ENCODE data around the gene MFAP2. TPM values are rescaled to one million over a fixed set of nuclear protein-coding genes. Genes with fewer than 3 reads are reported as not detected.

Gene MFAP2
- 10 to 100 TPM in 2 of 4 donors, 1 to 10 TPM in 2; 1.4 to 21.1 (median 9.1) TPM for total RNA-seq

- H3K27ac ChIP-seq: peak within 1 kb of the TSS in 2 of 3 donors; percentile 46 to 49
- 34 to 38% methylated on average over 10 to 12 of the region's 53 CpGs for WGBS, 2 donors
- H3K4me3 ChIP-seq (replicated peaks in 1 of 3): peak within 1 kb of the TSS in 1 of 3 donors; percentile 65
- peaks cover under 1 to 2% of the 10 kb centered on the region in 2 donors for H3K36me3 ChIP-seq
- intact Hi-C loops (cut with DNase I): no loop called here
- TF ChIP-seq CTCF (IDR thresholded peaks at IDR 0.05): no peak
- no peak for TF ChIP-seq POLR2A (IDR thresholded peaks at IDR 0.05)
- peaks cover 6 to 21% of the 10 kb centered on the region in 2 donors for H3K4me1 ChIP-seq
- no peak for DNase-seq
- H3K27me3 ChIP-seq: no peaks in the 10 kb centered on the region
- no peaks in the 10 kb centered on the region for H3K9me3 ChIP-seq
These were observed at the start of gene MFAP2 for GRCh38 chr1:16980473-16981268. MFAP2 (minus strand) TSS chr1:16980620; CDS start chr1:16978273, 2,347 bp downstream.

- Histone ChIP-seq H3K9me3 (no peaks in the 10 kb centered on the region), H3K36me3 (peaks cover 18 to 28% of the 10 kb centered on the region in 2 donors), H3K27ac (no peak overlapping the region), H3K27me3 (no peaks in the 10 kb centered on the region), H3K4me3 (replicated peaks in 1 of 3) (no peak overlapping the region), H3K4me1 (peaks cover 7 to 12% of the 10 kb centered on the region in 2 donors)
- no peak for DNase-seq
- intact Hi-C loops (cut with DNase I): loop anchor here (5.0 kb wide), 1 partner anchor 63 kb away; no protein-coding TSS in a partner anchor
- TF ChIP-seq POLR2A (IDR thresholded peaks at IDR 0.05) (no peak), CTCF (IDR thresholded peaks at IDR 0.05) (no peak)
- WGBS, 2 donors: 88 to 92% methylated on average over 4 of the region's 4 CpGs
These were observed 49.8 kb upstream of the MFAP2 start for GRCh38 chr1:17030206-17030605.

GRCh38 chr1:17028662-17029188 is 48.3 kb upstream of the MFAP2 start:
- intact Hi-C loops (cut with DNase I): no loop called here
- Histone ChIP-seq H3K27me3 (no peaks in the 10 kb centered on the region), H3K4me3 (replicated peaks in 1 of 3) (no peak overlapping the region), H3K9me3 (no peaks in the 10 kb centered on the region), H3K4me1 (peaks cover 7 to 12% of the 10 kb centered on the region in 2 donors), H3K36me3 (peaks cover 25 to 30% of the 10 kb centered on the region in 2 donors), H3K27ac (peak overlapping the region in 1 of 3 donors; percentile 37)
- DNase-seq: no peak
- no peak for TF ChIP-seq POLR2A (IDR thresholded peaks at IDR 0.05)
- no peak for TF ChIP-seq CTCF (IDR thresholded peaks at IDR 0.05)
- 84 to 87% methylated on average over 5 of the region's 5 CpGs for WGBS, 2 donors

- Histone ChIP-seq H3K27me3 (no peaks in the 10 kb centered on the region), H3K4me1 (peaks cover 7 to 12% of the 10 kb centered on the region in 2 donors), H3K36me3 (peaks cover 30 to 38% of the 10 kb centered on the region in 2 donors), H3K4me3 (replicated peaks in 1 of 3) (no peak overlapping the region), H3K27ac (peak overlapping the region in 1 of 3 donors; percentile 37), H3K9me3 (no peaks in the 10 kb centered on the region)
- TF ChIP-seq CTCF (IDR thresholded peaks at IDR 0.05) (no peak), POLR2A (IDR thresholded peaks at IDR 0.05) (no peak)
- WGBS, 2 donors: 63 to 65% methylated on average over 2 of the region's 2 CpGs
- peak in 1 of 2 donors; percentile 26 for DNase-seq
- intact Hi-C loops (cut with DNase I): no loop called here
These were observed 47.5 kb upstream of the MFAP2 start for GRCh38 chr1:17027900-17028299.

- Histone ChIP-seq H3K9me3 (no peaks in the 10 kb centered on the region), H3K27me3 (no peaks in the 10 kb centered on the region), H3K27ac (peak overlapping the region in 2 of 3 donors; percentile 15 to 37), H3K4me3 (replicated peaks in 1 of 3) (no peak overlapping the region), H3K4me1 (peaks cover 7 to 12% of the 10 kb centered on the region in 2 donors), H3K36me3 (peaks cover 33 to 42% of the 10 kb centered on the region in 2 donors)
- no peak for TF ChIP-seq CTCF (IDR thresholded peaks at IDR 0.05)
- no peak for TF ChIP-seq POLR2A (IDR thresholded peaks at IDR 0.05)
- no peak for DNase-seq
- intact Hi-C loops (cut with DNase I): no loop called here
- 82 to 87% methylated on average over 5 of the region's 5 CpGs for WGBS, 2 donors
These were observed 47.0 kb upstream of the MFAP2 start for GRCh38 chr1:17027403-17027802.
